Tongue (tissue), 2 donors: ENCODE measurements around the gene GPX5. TPM values are rescaled to one million over a fixed set of nuclear protein-coding genes. Genes with fewer than 3 reads are reported as not detected.

Source experiments
- DNase-seq: peaks from one replicate; pipeline ENCODE4 v3.0.0-alpha.2; 2015
- total RNA-seq: library from RNA; depleted of rRNA; stranded (reverse); fragments of >200 nt; gene quantifications from one replicate; pipeline ENCODE4 v1.2.3, GENCODE V29; 2014

Gene GPX5
- total RNA-seq, 1 donor from 2014 or later = not detected

DNA sequence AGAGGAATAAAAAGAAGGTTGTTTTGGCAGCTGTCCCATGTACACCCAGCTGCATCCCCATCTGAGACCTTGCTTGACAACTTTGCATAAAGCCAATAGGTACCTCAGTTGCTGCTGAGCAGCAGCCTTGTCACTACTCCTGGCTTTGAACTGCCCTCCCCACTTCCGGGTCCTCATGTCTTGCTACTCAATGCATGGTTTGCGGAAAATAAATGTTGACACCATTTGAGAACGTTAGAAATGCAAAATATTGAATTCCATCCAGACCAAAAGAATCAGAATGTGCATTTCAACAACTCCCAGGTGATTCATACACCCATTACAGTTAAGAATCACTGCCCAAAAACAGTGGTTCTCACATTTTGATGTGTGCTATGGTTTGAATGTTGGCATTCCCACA, 32.9 kb downstream of the GPX5 start:
- DNase-seq = peak; percentile 25

DNA sequence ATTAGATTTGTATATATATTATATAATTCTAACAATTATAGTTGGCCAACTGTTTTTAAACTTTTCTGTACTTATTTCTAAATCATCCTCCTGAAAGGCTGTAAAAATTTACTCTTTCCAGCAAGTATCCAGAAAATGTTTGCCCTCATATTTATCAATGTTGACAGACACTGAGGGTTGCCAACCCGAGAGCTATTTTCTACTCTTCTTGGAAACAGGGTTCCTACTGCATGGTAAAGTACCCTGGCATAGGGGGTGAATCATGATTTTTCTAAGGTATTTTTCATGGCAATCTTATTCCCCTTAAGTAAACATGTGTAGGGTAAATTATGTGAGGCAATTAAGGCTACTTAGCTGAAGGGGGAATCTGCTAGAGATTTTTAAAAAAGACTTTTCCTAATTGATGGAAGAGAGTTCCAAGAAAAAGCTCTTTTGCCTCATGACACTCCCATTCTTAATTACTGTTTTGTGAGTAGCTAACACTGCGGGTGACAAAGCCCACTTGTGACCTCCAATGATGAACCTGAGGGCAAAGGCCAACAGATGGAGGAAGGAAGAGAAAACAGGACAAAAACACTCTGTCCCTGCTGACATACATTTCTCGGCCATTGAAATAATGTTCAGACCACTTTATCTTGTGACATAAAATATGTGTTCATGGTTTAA, 37.9 kb downstream of the GPX5 start:
- no peak for DNase-seq

DNA sequence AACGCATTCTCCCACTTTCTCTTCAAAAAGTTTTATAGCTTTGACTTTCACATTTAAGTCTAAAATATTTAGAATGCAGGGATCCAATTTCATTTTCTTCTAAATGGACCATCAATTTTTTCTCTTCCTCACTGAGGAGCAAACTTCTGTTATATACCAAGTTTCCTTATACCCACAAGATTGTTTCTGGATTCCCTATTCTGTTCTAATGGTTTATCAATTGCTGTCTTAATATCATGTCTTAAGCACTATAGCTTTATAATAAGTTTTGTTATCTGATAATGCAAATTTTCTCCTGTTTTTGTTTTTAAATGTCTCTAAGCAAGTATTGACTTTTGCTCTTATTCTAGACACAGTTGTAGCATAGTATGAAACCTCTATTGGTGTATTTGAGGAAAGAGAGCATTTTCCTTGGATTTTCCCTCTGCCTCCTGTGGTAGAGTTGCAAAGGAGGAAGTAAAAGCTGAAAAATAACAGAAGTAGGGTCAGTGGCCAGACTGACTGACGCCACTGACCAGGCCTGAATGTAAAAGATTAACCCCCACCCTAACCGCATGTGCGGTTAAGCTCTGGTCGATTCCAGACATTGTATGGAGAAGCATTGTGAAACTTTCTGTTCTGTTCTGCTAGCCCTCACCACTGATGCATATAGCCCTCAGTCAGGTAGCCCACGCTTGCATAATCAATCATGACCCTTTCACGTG, 40.3 kb downstream of the GPX5 start:
- no peak for DNase-seq

DNA sequence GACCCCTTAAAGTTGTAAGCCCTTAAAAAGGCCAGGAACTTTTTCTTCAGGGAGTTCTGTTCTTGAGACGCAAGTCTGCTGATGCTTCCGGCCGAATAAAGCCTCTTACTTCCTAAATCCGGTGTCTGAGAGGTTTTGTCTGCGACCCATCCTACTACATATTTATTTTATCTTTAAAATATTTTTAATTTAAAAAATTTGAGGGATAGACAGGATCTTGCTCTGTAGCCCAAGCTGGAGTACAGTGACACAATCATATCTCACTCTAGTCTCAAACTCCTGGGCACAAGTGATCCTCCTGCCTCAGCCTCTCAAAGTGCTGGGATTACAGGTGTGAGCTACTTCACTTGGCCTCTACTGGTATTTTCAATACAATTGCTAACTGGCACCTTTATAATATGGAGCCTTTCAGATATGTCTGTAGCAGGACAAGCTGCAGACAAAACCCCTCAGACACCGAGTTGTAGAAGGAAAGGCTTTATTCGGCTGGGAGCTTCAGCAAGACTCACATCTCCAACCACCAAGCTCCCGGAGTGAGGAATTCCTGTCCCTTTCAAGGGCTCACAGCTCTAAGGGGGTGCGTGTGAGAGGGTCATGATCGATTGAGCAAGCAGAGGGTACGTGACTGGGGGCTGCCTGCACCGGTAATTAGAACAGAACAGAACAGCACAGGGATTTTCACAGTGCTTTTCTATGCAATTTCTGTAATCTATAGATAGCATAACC, 41.0 kb downstream of the GPX5 start:
- DNase-seq = no peak

DNA sequence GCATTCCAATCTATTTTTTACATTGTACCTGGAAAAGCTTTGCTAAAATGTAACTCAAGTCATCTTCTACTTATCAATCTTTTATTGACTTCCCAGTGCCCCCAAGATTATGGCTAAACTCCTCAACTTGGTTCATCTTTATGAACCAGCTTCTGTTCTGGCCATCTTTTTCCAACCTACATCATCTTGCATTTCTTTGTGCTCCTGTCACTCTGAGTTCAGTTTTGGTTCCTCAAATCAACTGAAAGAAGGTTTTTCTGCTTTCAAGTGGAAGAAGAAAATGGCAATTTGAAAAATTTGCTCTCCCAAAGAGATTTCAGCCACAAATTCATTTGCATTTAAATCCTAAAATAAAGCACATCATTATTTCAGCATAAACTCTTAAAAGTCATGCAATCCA, 41.8 kb downstream of the GPX5 start:
- DNase-seq = no peak

DNA sequence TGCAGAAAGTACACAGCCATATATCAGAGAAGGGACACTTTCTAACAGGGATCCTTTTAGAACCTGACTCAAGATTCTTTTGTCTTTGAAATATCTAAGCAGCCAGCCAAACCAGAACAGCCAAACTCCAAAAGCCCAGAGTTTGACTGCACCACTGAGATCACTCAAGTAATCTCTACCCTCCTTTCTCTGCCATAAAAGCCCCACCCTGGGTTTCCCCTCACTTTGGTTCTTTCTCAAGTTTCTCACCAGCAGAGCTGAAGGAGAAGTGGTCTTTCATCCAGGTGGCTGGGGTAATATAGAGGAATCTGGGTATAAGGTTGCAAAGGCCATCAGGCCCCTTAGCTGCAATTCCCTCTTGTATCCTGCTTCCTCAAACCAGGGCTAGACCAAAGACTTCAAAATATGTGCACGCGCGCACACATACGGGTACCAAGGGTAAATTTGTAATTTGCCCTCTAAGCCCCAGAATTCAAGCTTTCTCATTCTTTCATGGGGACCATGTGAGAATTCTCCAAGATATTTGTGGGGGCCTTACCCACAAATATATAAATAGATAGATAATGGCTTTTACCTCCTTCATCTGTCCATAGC, 42.9 kb downstream of the GPX5 start:
- no peak for DNase-seq

DNA sequence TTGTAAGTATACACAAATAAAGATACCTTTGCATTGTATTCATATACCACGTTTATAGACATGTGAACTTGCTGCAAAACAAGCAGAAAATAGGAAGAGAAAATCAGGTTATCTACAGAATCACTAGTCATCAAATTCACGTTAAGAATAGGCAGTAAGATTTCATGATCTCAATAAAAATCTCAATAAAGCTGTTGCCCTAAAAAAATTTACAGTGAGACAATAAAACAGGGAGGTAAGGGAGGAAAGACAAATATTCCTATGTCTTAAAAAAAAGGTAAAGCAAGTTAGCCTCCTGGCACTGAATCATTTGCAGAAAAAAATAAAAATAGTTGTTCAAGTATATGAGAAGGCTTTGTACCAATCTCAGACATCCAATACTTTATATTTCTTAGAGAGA, 44.1 kb downstream of the GPX5 start:
- DNase-seq = no peak

- DNase-seq = peak; percentile 34
Observed at GRCh38 chr6:28580475-28580874, 54.8 kb downstream of the GPX5 start.

DNA sequence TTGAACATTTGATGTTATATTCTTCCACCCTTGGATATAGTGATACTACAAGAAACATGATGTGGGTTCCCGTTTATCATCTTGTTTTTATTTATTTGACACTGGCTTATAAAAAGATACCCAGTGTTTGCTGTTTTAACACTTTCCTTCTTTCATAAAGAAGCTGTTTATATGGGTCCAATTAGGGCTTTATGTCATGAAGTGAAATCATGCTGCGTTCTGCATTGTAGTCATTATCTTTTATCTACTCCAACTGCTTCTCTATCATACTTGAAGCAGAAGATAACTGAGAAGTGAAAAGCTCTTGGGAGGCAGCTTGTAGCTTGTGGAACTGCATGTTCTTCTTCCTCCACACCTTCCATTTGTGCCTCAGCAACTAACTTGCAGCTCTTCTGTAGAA, 57.8 kb downstream of the GPX5 start:
- DNase-seq = no peak

Other genes starting within 250 kb of the GPX5 start
- gene PGBD1, start 244.3 kb upstream of the GPX5 start, total RNA-seq = 8.5 TPM
- 14.3 TPM for gene ZSCAN31, start 189.7 kb upstream of the GPX5 start, total RNA-seq
- 9.8 TPM for gene ZKSCAN3, start 175.9 kb upstream of the GPX5 start, total RNA-seq
- 11.8 TPM for gene ZSCAN12, start 126.1 kb upstream of the GPX5 start, total RNA-seq
- gene ZSCAN23, start 82.4 kb upstream of the GPX5 start, total RNA-seq = 7.3 TPM
- gene GPX6, start 10.1 kb upstream of the GPX5 start, total RNA-seq = not detected